PC-3 (cell line): ENCODE measurements around the gene DNAH3. TPM values are rescaled to one million over a fixed set of nuclear protein-coding genes. Genes with fewer than 3 reads are reported as not detected.
A peak's percentile ranks its signal among the peaks of the same experiment; 100 is the strongest.

Source experiments
- ATAC-seq: fragments of 200-7000 bp; cut with Tn5 transposase; 2 replicates; pipeline ENCODE4 v1.9.1; 2020; ENCODE audit warnings: mild to moderate bottlenecking, moderate library complexity
- BruUV-seq: library from RNA; stranded (reverse); fragments of 400-500 nt; replicated peaks from 2 replicates; lab custom pipeline; 2021; lab: Mats Ljungman, UMichigan
- CTCF ChIA-PET: fragments of 300-600 bp; sonication (Branson Sonifier 250); formaldehyde crosslinking; loops from one replicate; lab custom pipeline; 2022; ENCODE audit warnings: antibody characterized with exemption; lab: Charles Lee
- POLR2A ChIA-PET: fragments of 300-600 bp; sonication (Branson Sonifier 250); formaldehyde crosslinking; loops from one replicate; lab custom pipeline; 2022; ENCODE audit warnings: antibody characterized with exemption; ENCODE audit not compliant: unreplicated experiment; lab: Charles Lee
- DNase-seq: peaks from one replicate; pipeline ENCODE4 v3.0.0-alpha.2; 2015
- H2AFZ ChIP-seq: fragments of 300-600 bp; sonication (generic); 2 replicates; pipeline ENCODE4 v1.6.0; 2016; ENCODE audit warnings: antibody characterized with exemption, low read length
- H3F3A ChIP-seq: fragments of 300-600 bp; sonication (generic); one replicate; pipeline ENCODE4 v1.6.0; 2017; ENCODE audit warnings: antibody characterized with exemption, low read length, control low read depth, mild to moderate bottlenecking; ENCODE audit not compliant: unreplicated experiment
- H3K27ac ChIP-seq: fragments of 300-600 bp; sonication (generic); 2 replicates; pipeline ENCODE4 v1.5.1; 2016; ENCODE audit warnings: mild to moderate bottlenecking, low read length
- H3K27me3 ChIP-seq: fragments of 300-600 bp; sonication (generic); 2 replicates; pipeline ENCODE4 v1.6.1; 2016; ENCODE audit warnings: low read length, mixed read lengths
- H3K36me3 ChIP-seq: fragments of 300-600 bp; sonication (generic); 2 replicates; pipeline ENCODE4 v1.6.1; 2016; ENCODE audit warnings: low read depth, mixed run types, low read length, mixed read lengths
- H3K4me1 ChIP-seq: fragments of 300-600 bp; sonication (generic); 2 replicates; pipeline ENCODE4 v1.5.1; 2016; ENCODE audit warnings: low read length; ENCODE audit not compliant: insufficient read depth
- H3K4me2 ChIP-seq: fragments of 300-600 bp; sonication (generic); 2 replicates; pipeline ENCODE4 v1.6.0; 2016; ENCODE audit warnings: low read length
- H3K4me3 ChIP-seq: fragments of 300-600 bp; sonication (generic); 2 replicates; pipeline ENCODE4 v1.5.1; 2016; ENCODE audit warnings: mild to moderate bottlenecking, low read length, mixed read lengths
- H3K79me2 ChIP-seq: fragments of 300-600 bp; sonication (generic); 2 replicates; pipeline ENCODE4 v1.6.1; 2017; ENCODE audit warnings: low read length, mixed read lengths
- H3K9ac ChIP-seq: fragments of 300-600 bp; sonication (generic); 2 replicates; pipeline ENCODE4 v1.6.0; 2016; ENCODE audit warnings: mild to moderate bottlenecking, low read length
- H3K9me2 ChIP-seq: fragments of 300-600 bp; sonication (generic); replicated peaks from 2 replicates; pipeline ENCODE4 v1.6.1; 2016; ENCODE audit warnings: mixed run types, low read length, mixed read lengths
- H3K9me3 ChIP-seq: fragments of 300-600 bp; sonication (generic); 2 replicates; pipeline ENCODE4 v1.6.1; 2016; ENCODE audit warnings: low read length, mixed read lengths
- H4K20me1 ChIP-seq: fragments of 300-600 bp; sonication (generic); 2 replicates; pipeline ENCODE4 v1.6.1; 2016; ENCODE audit warnings: low read length, mixed read lengths
- CTCF ChIP-seq: fragments of 300-600 bp; sonication (generic); conservative IDR thresholded peaks from 2 replicates; pipeline ENCODE4 v1.5.1; 2017; ENCODE audit warnings: antibody characterized with exemption, low read depth, mild to moderate bottlenecking, low read length
- EZH2 ChIP-seq: fragments of 300-600 bp; sonication (generic); IDR thresholded peaks from one replicate; pipeline ENCODE4 v1.6.1; 2017; ENCODE audit warnings: antibody characterized with exemption, mild to moderate bottlenecking, low read length; ENCODE audit not compliant: unreplicated experiment
- EZH2phosphoT487 ChIP-seq: fragments of 300-600 bp; sonication (generic); IDR thresholded peaks from 2 replicates; pipeline ENCODE4 v1.6.1; 2018; ENCODE audit warnings: mild to moderate bottlenecking, antibody characterized with exemption, low read length, borderline replicate concordance
- intact Hi-C: fragments of 100-400 bp; cut with micrococcal nuclease; formaldehyde crosslinking; loops from 2 replicates; pipeline ENCODE4 v1.9.0; 2023
- total RNA-seq: library from RNA; depleted of rRNA; stranded (reverse); fragments of >200 nt; gene quantifications from 2 replicates; pipeline ENCODE4 v1.2.3, GENCODE V29; 2014

Gene DNAH3
- total RNA-seq, 1 experiment from 2014 or later = 0.11 TPM

- ChIA-PET CTCF (interaction anchor here (0.7 kb wide), 1 partner anchor 11 kb away, joined by 3 read pairs; no protein-coding TSS in a partner anchor), POLR2A (interaction anchor here (0.5 to 1.1 kb wide), 8 partner anchors 9 to 261 kb away, joined by 3 to 24 read pairs (median 6); no protein-coding TSS in a partner anchor)
- Histone ChIP-seq H3K9me3 (no peaks in the 10 kb centered on the region), H3K36me3 (peaks cover 10% of the 10 kb centered on the region; the same call in 1 of the 2 replicates), H3K9me2 (no peaks in the 10 kb centered on the region), H2AFZ (peak within 1 kb of the TSS; percentile 84), H3K9ac (peak within 1 kb of the TSS; percentile 99), H3K4me1 (peaks cover 66% of the 10 kb centered on the region), H3F3A (peaks cover 10% of the 10 kb centered on the region), H3K79me2 (peaks cover 88% of the 10 kb centered on the region), H3K27ac (peak within 1 kb of the TSS; percentile 97), H3K27me3 (no peaks in the 10 kb centered on the region), H4K20me1 (peaks cover 15% of the 10 kb centered on the region; the same call in 1 of the 2 replicates), H3K4me3 (peak within 1 kb of the TSS; percentile 96), H3K4me2 (peak within 1 kb of the TSS; percentile 95)
- DNase-seq (peak; percentile 92), ATAC-seq (peak; percentile 77)
- intact Hi-C loops = loop anchor here (1.0 kb wide), 1 partner anchor 11 kb away; no protein-coding TSS in a partner anchor
- no peak for TF ChIP-seq CTCF
- TF ChIP-seq EZH2 = no peak
- TF ChIP-seq EZH2phosphoT487 = no peak
- no TSS peak for BruUV-seq
Observed at GRCh38 chr16:20900299-20901067, 250.2 kb downstream of the DNAH3 start, which contains the start of the genes DCUN1D3 and LYRM1. Gene DCUN1D3, minus strand, starts transcription at chr16:20900358. Its CDS starts 37,820 bp downstream, at chr16:20862538. Gene LYRM1, plus strand, starts transcription at chr16:20900771. Its CDS starts 14,785 bp downstream, at chr16:20915556.

GRCh38 chr16:20899477-20900298 lies 251.0 kb downstream of the DNAH3 start:
- CTCF ChIA-PET = no interaction called here
- Histone ChIP-seq H3K9ac (peak overlapping the region; percentile 99), H3K4me3 (peak overlapping the region; percentile 96), H4K20me1 (peaks cover 15% of the 10 kb centered on the region; the same call in 1 of the 2 replicates), H3K4me2 (peak overlapping the region; percentile 95), H3K9me2 (no peaks in the 10 kb centered on the region), H3K27me3 (no peaks in the 10 kb centered on the region), H2AFZ (no peak overlapping the region), H3F3A (peaks cover 10% of the 10 kb centered on the region), H3K79me2 (peaks cover 92% of the 10 kb centered on the region), H3K36me3 (peaks cover 11% of the 10 kb centered on the region; the same call in 1 of the 2 replicates), H3K9me3 (no peaks in the 10 kb centered on the region), H3K27ac (peak overlapping the region; percentile 33), H3K4me1 (peaks cover 58% of the 10 kb centered on the region)
- POLR2A ChIA-PET = interaction anchor here (0.5 to 1.1 kb wide), 8 partner anchors 10 to 262 kb away, joined by 3 to 24 read pairs (median 6); no protein-coding TSS in a partner anchor
- intact Hi-C loops = loop anchor here (1.0 kb wide), 1 partner anchor 48 kb away; no protein-coding TSS in a partner anchor
- TF ChIP-seq EZH2 (no peak), EZH2phosphoT487 (no peak), CTCF (no peak)
- no TSS peak for BruUV-seq
- ATAC-seq = no peak
- DNase-seq = no peak
